ENCODE measurements around the gene ARHGEF4. TPM values are rescaled to one million over a fixed set of nuclear protein-coding genes. Genes with fewer than 3 reads are reported as not detected.
A peak's percentile ranks its signal among the peaks of the same experiment; 100 is the strongest.
"Not testable (repeated sequence)": the region's sequence is repeated elsewhere in the genome, so short reads cannot be mapped to it uniquely, and the experiment has no call there.

Gene ARHGEF4
- polyA plus RNA-seq, 3 donors, result 0.05 TPM; not detected in 2

- H2AFZ ChIP-seq (ENCODE audit: insufficient read depth, low read depth, low read length, poor library complexity, severe bottlenecking), result no peak overlapping the region
- H3K9ac ChIP-seq (ENCODE audit: insufficient read depth, low read length, poor library complexity, severe bottlenecking), result no peak overlapping the region
- WGBS (ENCODE audit: insufficient coverage), result 95% methylated on average over 11 of the region's 15 CpGs
- H3K4me1 Mint-ChIP-seq, result peaks cover 37% of the 10 kb centered on the region
- H3K27me3 Mint-ChIP-seq (ENCODE audit: low read depth in 3 of 3), result peaks cover 0 to 7% (median 4%) of the 10 kb centered on the region in 3 donors
- DNase-seq, result no peak
- H3K4me3 Mint-ChIP-seq, result peak overlapping the region in 1 of 2 donors; percentile 29
- H3K4me2 ChIP-seq (replicated peaks; ENCODE audit: extremely low read depth, low read length, poor library complexity, severe bottlenecking), result no peak overlapping the region
- H3K4me3 ChIP-seq (replicated peaks in 1 of 3; ENCODE audit: low read depth in 2 of 3, low read length in 3 of 3), result peak overlapping the region in 1 of 3 experiments; percentile 83
- H3K27ac ChIP-seq (ENCODE audit: low read depth in 1 of 2, low read length in 2 of 2), result no peak overlapping the region
- peaks cover 14% of the 10 kb centered on the region for H3K79me2 ChIP-seq (ENCODE audit: insufficient read depth, low read length)
- no peaks in the 10 kb centered on the region for H4K20me1 ChIP-seq (ENCODE audit: insufficient read depth, low read length)
- intact Hi-C loops (cut with micrococcal nuclease), result no loop called here
- H3K4me1 ChIP-seq (ENCODE audit: control insufficient read depth in 1 of 2, insufficient read depth in 2 of 2, low read length in 2 of 2), result peaks cover 27 to 41% of the 10 kb centered on the region in 2 donors
- H3K36me3 ChIP-seq (replicated peaks in 1 of 2; ENCODE audit: control insufficient read depth in 1 of 2, insufficient read depth in 2 of 2, low read length in 2 of 2), result no peaks in the 10 kb centered on the region
- H3K9me3 ChIP-seq (replicated peaks in 1 of 2; ENCODE audit: control insufficient read depth in 1 of 2, insufficient read depth in 1 of 2, low read length in 2 of 2), result peaks cover 0 to 29% of the 10 kb centered on the region in 2 donors
- TF ChIP-seq CTCF (IDR thresholded peaks at IDR 0.05), result no peak
- H3K27ac Mint-ChIP-seq, result no peak overlapping the region
- H3K36me3 Mint-ChIP-seq, result peaks cover 2 to 12% of the 10 kb centered on the region in 2 donors
- peaks cover 15 to 28% (median 23%) of the 10 kb centered on the region in 7 donors for H3K9me3 Mint-ChIP-seq
- H3K27me3 ChIP-seq (ENCODE audit: control insufficient read depth in 2 of 2, insufficient read depth in 2 of 2, low read length in 2 of 2), result no peaks in the 10 kb centered on the region
Observed at GRCh38 chr2:130987519-130988425, 151.1 kb downstream of the ARHGEF4 start.

GRCh38 chr2:130991446-130991845 lies 154.7 kb downstream of the ARHGEF4 start:
- H3K4me1 ChIP-seq (ENCODE audit: control insufficient read depth in 1 of 2, insufficient read depth in 2 of 2, low read length in 2 of 2), result peaks cover 8 to 16% of the 10 kb centered on the region in 2 donors
- H3K9ac ChIP-seq (ENCODE audit: insufficient read depth, low read length, poor library complexity, severe bottlenecking); intact Hi-C loops (cut with micrococcal nuclease); H4K20me1 ChIP-seq (ENCODE audit: insufficient read depth, low read length); H3K4me3 Mint-ChIP-seq; H3K36me3 Mint-ChIP-seq; H3K27me3 ChIP-seq (ENCODE audit: control insufficient read depth in 2 of 2, insufficient read depth in 2 of 2, low read length in 2 of 2); H3K9me3 ChIP-seq (replicated peaks in 1 of 2; ENCODE audit: control insufficient read depth in 1 of 2, insufficient read depth in 1 of 2, low read length in 2 of 2); H3K27ac Mint-ChIP-seq; H3K27me3 Mint-ChIP-seq (ENCODE audit: low read depth in 3 of 3); H2AFZ ChIP-seq (ENCODE audit: insufficient read depth, low read depth, low read length, poor library complexity, severe bottlenecking); H3K4me2 ChIP-seq (replicated peaks; ENCODE audit: extremely low read depth, low read length, poor library complexity, severe bottlenecking); DNase-seq; H3K4me3 ChIP-seq (replicated peaks in 1 of 3; ENCODE audit: low read depth in 2 of 3, low read length in 3 of 3); H3K27ac ChIP-seq (ENCODE audit: low read depth in 1 of 2, low read length in 2 of 2); H3K36me3 ChIP-seq (replicated peaks in 1 of 2; ENCODE audit: control insufficient read depth in 1 of 2, insufficient read depth in 2 of 2, low read length in 2 of 2); H3K79me2 ChIP-seq (ENCODE audit: insufficient read depth, low read length): not testable (repeated sequence)
- peaks cover 17% of the 10 kb centered on the region for H3K4me1 Mint-ChIP-seq
- H3K9me3 Mint-ChIP-seq, result peaks cover 0 to 10% (median 9%) of the 10 kb centered on the region in 7 donors
- 98% methylated on average over 15 of the region's 32 CpGs for WGBS (ENCODE audit: insufficient coverage)

GRCh38 chr2:130992003-130992402 lies 155.3 kb downstream of the ARHGEF4 start:
- DNase-seq; intact Hi-C loops (cut with micrococcal nuclease); H3K9ac ChIP-seq (ENCODE audit: insufficient read depth, low read length, poor library complexity, severe bottlenecking); H3K36me3 ChIP-seq (replicated peaks in 1 of 2; ENCODE audit: control insufficient read depth in 1 of 2, insufficient read depth in 2 of 2, low read length in 2 of 2); H3K79me2 ChIP-seq (ENCODE audit: insufficient read depth, low read length); H3K4me3 ChIP-seq (replicated peaks in 1 of 3; ENCODE audit: low read depth in 2 of 3, low read length in 3 of 3); H2AFZ ChIP-seq (ENCODE audit: insufficient read depth, low read depth, low read length, poor library complexity, severe bottlenecking); H3K27me3 Mint-ChIP-seq (ENCODE audit: low read depth in 3 of 3); H3K27me3 ChIP-seq (ENCODE audit: control insufficient read depth in 2 of 2, insufficient read depth in 2 of 2, low read length in 2 of 2); H3K9me3 ChIP-seq (replicated peaks in 1 of 2; ENCODE audit: control insufficient read depth in 1 of 2, insufficient read depth in 1 of 2, low read length in 2 of 2); H3K4me2 ChIP-seq (replicated peaks; ENCODE audit: extremely low read depth, low read length, poor library complexity, severe bottlenecking); H3K36me3 Mint-ChIP-seq; H3K27ac ChIP-seq (ENCODE audit: low read depth in 1 of 2, low read length in 2 of 2); H3K4me3 Mint-ChIP-seq; H3K27ac Mint-ChIP-seq; H4K20me1 ChIP-seq (ENCODE audit: insufficient read depth, low read length): not testable (repeated sequence)
- peaks cover 12% of the 10 kb centered on the region for H3K4me1 Mint-ChIP-seq
- WGBS (ENCODE audit: insufficient coverage), result 94% methylated on average over 5 of the region's 10 CpGs
- peaks cover 0 to 10% (median 9%) of the 10 kb centered on the region in 7 donors for H3K9me3 Mint-ChIP-seq
- H3K4me1 ChIP-seq (ENCODE audit: control insufficient read depth in 1 of 2, insufficient read depth in 2 of 2, low read length in 2 of 2), result peaks cover 2 to 11% of the 10 kb centered on the region in 2 donors

All from CD14-positive monocyte (primary cell).